C4-2B (cell line): ENCODE data around the gene COMMD1.

Source experiments
- CTCF ChIP-seq: fragments of 450-650 bp; conservative IDR thresholded peaks from 2 replicates; pipeline ENCODE4 v1.5.1; 2017; ENCODE audit warnings: mild to moderate bottlenecking
- ZFX ChIP-seq: fragments of 450-650 bp; IDR thresholded peaks from 2 replicates; pipeline ENCODE4 v1.6.1; 2017

GRCh38 chr2:61898810-61899209, 6.7 kb upstream of the COMMD1 start:
- TF ChIP-seq CTCF (peak; percentile 38), ZFX (no peak)
